ENCODE results near the gene RPL19. TPM values are rescaled to one million over a fixed set of nuclear protein-coding genes. Genes with fewer than 3 reads are reported as not detected.

RPL19 gene
- total RNA-seq, 4 donors from 2014 or later: 3,050 to 5,448 (median 3,578) TPM

- intact Hi-C loops (cut with DNase I; ENCODE audit: low total_unique reads): no loop called here
- 83 to 86% methylated on average over 7 of the region's 7 CpGs for WGBS, 2 donors
Measured at GRCh38 chr17:39252788-39253460, 52.8 kb downstream of the RPL19 start.

More at GRCh38 chr17:39252788-39253460, 52.8 kb downstream of the RPL19 start:
- no peak for TF ChIP-seq CTCF (IDR thresholded peaks at IDR 0.05)
- TF ChIP-seq POLR2A (IDR thresholded peaks at IDR 0.05): no peak
- no peak for DNase-seq (ENCODE audit: low spot score in 2 of 2)
- no peak overlapping the region for H3K4me3 ChIP-seq (ENCODE audit: low read depth, poor library complexity, severe bottlenecking)

Other genes with a start within 250 kb of the RPL19 start
- not detected for gene FBXO47, start 232.9 kb upstream of the RPL19 start, total RNA-seq
- 1 to 10 TPM; 2.7 to 8.1 (median 5.2) TPM for gene PLXDC1, start 48.6 kb upstream of the RPL19 start, total RNA-seq
- gene ARL5C, start 34.1 kb upstream of the RPL19 start, total RNA-seq: not detected
- gene CACNB1, start 2.6 kb upstream of the RPL19 start, total RNA-seq: 10 to 100 TPM in 2 of 4 donors, 1 to 10 TPM in 2; 5.7 to 13.1 (median 11.2) TPM
- gene STAC2, start 25.7 kb downstream of the RPL19 start, total RNA-seq: 10 to 100 TPM in 2 of 4 donors, 1 to 10 TPM in 2; 2.3 to 35.6 (median 10.8) TPM
- 10 to 100 TPM; 20.5 to 45.2 (median 30.8) TPM for gene FBXL20, start 201.3 kb downstream of the RPL19 start, total RNA-seq

Measured in lower leg skin (tissue), 4 donors.